Right lobe of liver (tissue), 4 donors: ENCODE results near the gene HEATR1.

Experiments
- POLR2A ChIP-seq: fragments of 450-650 bp; IDR thresholded peaks from one replicate; pipeline ENCODE4 v1.6.1; 2017; ENCODE audit warnings: antibody characterized with exemption, mild to moderate bottlenecking
- TF ChIP-seq, protein P1 (sequence below), 4 donors: fragments of 200-600 bp in 3 of 4; fragments of 450-650 bp in 1 of 4; IDR thresholded peaks; one replicate each; pipeline versions ENCODE4 v1.5.1 to v1.8.0; 2016 to 2022; ENCODE audit warnings: antibody characterized with exemption in 4 of 4, mild to moderate bottlenecking in 2 of 4
- donor health status: DM: no; HTN: no; CAD: no.
- donor health status: DM: no; HTN: no; CAD: no.
- donor health status: DM: no; HTN: yes; CAD: no.

DNA sequence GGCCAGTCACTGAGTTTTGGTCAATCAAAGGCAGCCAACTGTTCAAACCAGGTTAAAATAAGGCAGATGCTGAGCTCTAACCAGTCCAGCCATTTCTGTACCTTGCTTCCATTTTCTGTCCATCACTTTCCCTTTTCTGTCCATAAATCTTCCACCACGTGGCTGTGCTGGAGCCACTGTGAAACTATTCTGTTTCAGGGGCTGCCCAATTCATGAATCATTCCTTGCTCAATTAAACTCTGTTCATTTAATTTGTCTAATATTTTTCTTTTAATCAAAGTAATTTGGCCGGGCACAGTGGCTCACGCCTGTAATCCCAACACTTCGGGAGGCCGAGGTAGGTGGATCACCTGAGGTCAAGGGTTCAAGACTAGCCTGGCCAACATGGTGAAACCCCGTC, 103.2 kb downstream of the HEATR1 start:
- TF ChIP-seq, protein P1, sequence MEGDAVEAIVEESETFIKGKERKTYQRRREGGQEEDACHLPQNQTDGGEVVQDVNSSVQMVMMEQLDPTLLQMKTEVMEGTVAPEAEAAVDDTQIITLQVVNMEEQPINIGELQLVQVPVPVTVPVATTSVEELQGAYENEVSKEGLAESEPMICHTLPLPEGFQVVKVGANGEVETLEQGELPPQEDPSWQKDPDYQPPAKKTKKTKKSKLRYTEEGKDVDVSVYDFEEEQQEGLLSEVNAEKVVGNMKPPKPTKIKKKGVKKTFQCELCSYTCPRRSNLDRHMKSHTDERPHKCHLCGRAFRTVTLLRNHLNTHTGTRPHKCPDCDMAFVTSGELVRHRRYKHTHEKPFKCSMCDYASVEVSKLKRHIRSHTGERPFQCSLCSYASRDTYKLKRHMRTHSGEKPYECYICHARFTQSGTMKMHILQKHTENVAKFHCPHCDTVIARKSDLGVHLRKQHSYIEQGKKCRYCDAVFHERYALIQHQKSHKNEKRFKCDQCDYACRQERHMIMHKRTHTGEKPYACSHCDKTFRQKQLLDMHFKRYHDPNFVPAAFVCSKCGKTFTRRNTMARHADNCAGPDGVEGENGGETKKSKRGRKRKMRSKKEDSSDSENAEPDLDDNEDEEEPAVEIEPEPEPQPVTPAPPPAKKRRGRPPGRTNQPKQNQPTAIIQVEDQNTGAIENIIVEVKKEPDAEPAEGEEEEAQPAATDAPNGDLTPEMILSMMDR (IDR thresholded peaks at IDR 0.05): no peak
- no peak for TF ChIP-seq POLR2A
